ENCODE results near the gene EFNA1. TPM values are rescaled to one million over a fixed set of nuclear protein-coding genes. Genes with fewer than 3 reads are reported as not detected.

EFNA1 gene
- total and polyA plus RNA-seq, 2 of the 13 experiments (the other 11 are each of a cell fraction or from before 2014, with no cell fraction given) = 81.8 to 874 TPM

DNA sequence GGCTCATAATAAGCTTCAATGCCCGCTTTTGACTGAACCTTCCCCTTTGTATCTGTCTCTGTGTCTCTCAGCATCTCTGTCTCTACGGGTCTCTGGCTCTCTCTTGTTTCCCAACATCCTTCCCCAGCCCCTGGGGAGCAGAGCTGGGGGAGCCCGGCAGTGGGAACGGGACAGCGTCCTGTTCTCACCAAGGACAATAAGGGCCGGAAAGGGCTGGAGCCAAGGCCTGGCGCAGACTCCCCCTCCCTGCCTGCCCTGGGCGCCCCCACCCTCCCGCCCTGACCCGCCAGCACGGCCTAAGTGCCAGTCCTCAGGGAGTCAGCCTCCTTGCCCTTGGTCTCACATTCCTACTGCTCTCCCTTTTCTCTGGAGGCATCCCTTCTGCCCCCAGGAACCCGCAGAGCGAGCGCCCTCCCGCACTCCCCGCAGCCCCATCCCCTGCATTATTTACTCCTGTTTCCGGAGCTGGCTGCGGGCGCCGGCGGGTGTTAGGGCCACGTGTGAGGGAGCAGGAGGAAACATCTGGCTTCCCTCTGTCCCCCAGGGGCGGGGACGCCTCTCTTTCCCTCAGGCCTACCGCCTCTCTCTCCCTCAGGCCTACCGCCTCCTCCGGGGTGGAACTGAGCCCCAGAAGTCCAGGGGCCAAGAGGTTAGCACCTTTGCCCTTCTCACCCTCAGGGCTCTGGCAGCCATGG, 38.9 kb downstream of the EFNA1 start (continued):
- TF ChIP-seq, protein P1, sequence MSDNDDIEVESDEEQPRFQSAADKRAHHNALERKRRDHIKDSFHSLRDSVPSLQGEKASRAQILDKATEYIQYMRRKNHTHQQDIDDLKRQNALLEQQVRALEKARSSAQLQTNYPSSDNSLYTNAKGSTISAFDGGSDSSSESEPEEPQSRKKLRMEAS (IDR thresholded peaks at IDR 0.05) = peak; percentile 24; the same call in 1 of the 2 replicates
- TF ChIP-seq MXI1 (IDR thresholded peaks at IDR 0.05; ENCODE audit: borderline replicate concordance, low read depth, low read length) = 0 out of 3 replicates have a peak, but pooled peaks have one; percentile 7
- no peak for TF ChIP-seq NCOR1 (IDR thresholded peaks at IDR 0.05; ENCODE audit: borderline replicate concordance, low read length)
- no peak for TF ChIP-seq TSC22D2 (CRISPR knock-in tag; IDR thresholded peaks at IDR 0.05; ENCODE audit: borderline replicate concordance)
- no peak for TF ChIP-seq KLF16 (CRISPR knock-in tag; IDR thresholded peaks at IDR 0.05)
- TF ChIP-seq, protein P2, sequence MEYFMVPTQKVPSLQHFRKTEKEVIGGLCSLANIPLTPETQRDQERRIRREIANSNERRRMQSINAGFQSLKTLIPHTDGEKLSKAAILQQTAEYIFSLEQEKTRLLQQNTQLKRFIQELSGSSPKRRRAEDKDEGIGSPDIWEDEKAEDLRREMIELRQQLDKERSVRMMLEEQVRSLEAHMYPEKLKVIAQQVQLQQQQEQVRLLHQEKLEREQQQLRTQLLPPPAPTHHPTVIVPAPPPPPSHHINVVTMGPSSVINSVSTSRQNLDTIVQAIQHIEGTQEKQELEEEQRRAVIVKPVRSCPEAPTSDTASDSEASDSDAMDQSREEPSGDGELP (IDR thresholded peaks at IDR 0.05; ENCODE audit: borderline replicate concordance, low read depth) = peak; percentile 34; the same call in 1 of the 2 replicates
- TF ChIP-seq, protein P3, sequence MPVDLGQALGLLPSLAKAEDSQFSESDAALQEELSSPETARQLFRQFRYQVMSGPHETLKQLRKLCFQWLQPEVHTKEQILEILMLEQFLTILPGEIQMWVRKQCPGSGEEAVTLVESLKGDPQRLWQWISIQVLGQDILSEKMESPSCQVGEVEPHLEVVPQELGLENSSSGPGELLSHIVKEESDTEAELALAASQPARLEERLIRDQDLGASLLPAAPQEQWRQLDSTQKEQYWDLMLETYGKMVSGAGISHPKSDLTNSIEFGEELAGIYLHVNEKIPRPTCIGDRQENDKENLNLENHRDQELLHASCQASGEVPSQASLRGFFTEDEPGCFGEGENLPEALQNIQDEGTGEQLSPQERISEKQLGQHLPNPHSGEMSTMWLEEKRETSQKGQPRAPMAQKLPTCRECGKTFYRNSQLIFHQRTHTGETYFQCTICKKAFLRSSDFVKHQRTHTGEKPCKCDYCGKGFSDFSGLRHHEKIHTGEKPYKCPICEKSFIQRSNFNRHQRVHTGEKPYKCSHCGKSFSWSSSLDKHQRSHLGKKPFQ (CRISPR knock-in tag; IDR thresholded peaks at IDR 0.05; ENCODE audit: insufficient replicate concordance) = no peak
- TF ChIP-seq ZFP62 (CRISPR knock-in tag; IDR thresholded peaks at IDR 0.05) = no peak
- no peak for TF ChIP-seq ZNF329 (CRISPR knock-in tag; IDR thresholded peaks at IDR 0.05; ENCODE audit: low read depth)
- TF ChIP-seq, protein P4, sequence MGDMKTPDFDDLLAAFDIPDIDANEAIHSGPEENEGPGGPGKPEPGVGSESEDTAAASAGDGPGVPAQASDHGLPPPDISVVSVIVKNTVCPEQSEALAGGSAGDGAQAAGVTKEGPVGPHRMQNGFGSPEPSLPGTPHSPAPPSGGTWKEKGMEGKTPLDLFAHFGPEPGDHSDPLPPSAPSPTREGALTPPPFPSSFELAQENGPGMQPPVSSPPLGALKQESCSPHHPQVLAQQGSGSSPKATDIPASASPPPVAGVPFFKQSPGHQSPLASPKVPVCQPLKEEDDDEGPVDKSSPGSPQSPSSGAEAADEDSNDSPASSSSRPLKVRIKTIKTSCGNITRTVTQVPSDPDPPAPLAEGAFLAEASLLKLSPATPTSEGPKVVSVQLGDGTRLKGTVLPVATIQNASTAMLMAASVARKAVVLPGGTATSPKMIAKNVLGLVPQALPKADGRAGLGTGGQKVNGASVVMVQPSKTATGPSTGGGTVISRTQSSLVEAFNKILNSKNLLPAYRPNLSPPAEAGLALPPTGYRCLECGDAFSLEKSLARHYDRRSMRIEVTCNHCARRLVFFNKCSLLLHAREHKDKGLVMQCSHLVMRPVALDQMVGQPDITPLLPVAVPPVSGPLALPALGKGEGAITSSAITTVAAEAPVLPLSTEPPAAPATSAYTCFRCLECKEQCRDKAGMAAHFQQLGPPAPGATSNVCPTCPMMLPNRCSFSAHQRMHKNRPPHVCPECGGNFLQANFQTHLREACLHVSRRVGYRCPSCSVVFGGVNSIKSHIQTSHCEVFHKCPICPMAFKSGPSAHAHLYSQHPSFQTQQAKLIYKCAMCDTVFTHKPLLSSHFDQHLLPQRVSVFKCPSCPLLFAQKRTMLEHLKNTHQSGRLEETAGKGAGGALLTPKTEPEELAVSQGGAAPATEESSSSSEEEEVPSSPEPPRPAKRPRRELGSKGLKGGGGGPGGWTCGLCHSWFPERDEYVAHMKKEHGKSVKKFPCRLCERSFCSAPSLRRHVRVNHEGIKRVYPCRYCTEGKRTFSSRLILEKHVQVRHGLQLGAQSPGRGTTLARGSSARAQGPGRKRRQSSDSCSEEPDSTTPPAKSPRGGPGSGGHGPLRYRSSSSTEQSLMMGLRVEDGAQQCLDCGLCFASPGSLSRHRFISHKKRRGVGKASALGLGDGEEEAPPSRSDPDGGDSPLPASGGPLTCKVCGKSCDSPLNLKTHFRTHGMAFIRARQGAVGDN (CRISPR knock-in tag; IDR thresholded peaks at IDR 0.05) = peak; percentile 56
- TF ChIP-seq FOXA1 (IDR thresholded peaks at IDR 0.05) = no peak
- no peak for TF ChIP-seq FOXA1 (CRISPR knock-in tag; IDR thresholded peaks at IDR 0.05)
- TF ChIP-seq ADNP (CRISPR knock-in tag; IDR thresholded peaks at IDR 0.05) = no peak
- TF ChIP-seq SP4 (CRISPR knock-in tag; IDR thresholded peaks at IDR 0.05) = no peak
- TF ChIP-seq CBX1 (IDR thresholded peaks at IDR 0.05; ENCODE audit: low read depth) = no peak
- peak; percentile 34; the same call in 1 of the 2 replicates for TF ChIP-seq ZBTB1 (CRISPR knock-in tag; IDR thresholded peaks at IDR 0.05; ENCODE audit: borderline replicate concordance)
- TF ChIP-seq, protein P5, sequence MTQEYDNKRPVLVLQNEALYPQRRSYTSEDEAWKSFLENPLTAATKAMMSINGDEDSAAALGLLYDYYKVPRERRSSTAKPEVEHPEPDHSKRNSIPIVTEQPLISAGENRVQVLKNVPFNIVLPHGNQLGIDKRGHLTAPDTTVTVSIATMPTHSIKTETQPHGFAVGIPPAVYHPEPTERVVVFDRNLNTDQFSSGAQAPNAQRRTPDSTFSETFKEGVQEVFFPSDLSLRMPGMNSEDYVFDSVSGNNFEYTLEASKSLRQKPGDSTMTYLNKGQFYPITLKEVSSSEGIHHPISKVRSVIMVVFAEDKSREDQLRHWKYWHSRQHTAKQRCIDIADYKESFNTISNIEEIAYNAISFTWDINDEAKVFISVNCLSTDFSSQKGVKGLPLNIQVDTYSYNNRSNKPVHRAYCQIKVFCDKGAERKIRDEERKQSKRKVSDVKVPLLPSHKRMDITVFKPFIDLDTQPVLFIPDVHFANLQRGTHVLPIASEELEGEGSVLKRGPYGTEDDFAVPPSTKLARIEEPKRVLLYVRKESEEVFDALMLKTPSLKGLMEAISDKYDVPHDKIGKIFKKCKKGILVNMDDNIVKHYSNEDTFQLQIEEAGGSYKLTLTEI (CRISPR knock-in tag; conservative IDR thresholded peaks at IDR 0.05) = no peak
- TF ChIP-seq, protein P6, sequence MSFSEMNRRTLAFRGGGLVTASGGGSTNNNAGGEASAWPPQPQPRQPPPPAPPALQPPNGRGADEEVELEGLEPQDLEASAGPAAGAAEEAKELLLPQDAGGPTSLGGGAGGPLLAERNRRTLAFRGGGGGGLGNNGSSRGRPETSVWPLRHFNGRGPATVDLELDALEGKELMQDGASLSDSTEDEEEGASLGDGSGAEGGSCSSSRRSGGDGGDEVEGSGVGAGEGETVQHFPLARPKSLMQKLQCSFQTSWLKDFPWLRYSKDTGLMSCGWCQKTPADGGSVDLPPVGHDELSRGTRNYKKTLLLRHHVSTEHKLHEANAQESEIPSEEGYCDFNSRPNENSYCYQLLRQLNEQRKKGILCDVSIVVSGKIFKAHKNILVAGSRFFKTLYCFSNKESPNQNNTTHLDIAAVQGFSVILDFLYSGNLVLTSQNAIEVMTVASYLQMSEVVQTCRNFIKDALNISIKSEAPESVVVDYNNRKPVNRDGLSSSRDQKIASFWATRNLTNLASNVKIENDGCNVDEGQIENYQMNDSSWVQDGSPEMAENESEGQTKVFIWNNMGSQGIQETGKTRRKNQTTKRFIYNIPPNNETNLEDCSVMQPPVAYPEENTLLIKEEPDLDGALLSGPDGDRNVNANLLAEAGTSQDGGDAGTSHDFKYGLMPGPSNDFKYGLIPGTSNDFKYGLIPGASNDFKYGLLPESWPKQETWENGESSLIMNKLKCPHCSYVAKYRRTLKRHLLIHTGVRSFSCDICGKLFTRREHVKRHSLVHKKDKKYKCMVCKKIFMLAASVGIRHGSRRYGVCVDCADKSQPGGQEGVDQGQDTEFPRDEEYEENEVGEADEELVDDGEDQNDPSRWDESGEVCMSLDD (CRISPR knock-in tag; IDR thresholded peaks at IDR 0.05; ENCODE audit: borderline replicate concordance) = no peak

Data from HepG2 (cell line).